UCSD-AML1 (cell line): Measurements from ENCODE around the gene C16orf96.

Experiments
- DNase-seq: peaks from one replicate; lab custom pipeline; 2025; ENCODE audit not compliant: unreplicated experiment; lab: John Stamatoyannopoulos, UW

Gene C16orf96

DNA sequence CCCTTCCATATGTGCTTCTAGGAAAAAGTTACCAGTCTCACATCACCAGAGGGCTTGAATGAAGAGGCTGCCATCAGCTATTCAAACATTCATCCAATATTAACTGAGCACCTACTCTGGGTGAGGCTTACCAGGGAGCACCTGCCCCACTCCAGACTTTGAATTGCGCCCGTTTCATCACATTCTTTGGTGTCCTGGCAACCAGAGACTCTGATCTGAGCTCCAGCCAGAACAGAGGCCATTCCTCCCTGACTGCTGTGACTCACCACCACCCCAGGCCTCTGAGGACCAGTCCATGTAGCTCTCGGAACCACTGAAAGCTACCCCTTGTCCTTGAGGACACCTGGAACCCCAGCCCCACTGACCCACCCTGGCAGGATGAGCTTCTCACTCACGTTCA lies at the start of gene C16orf96:
Gene C16orf96 (plus strand): TSS at position 229 of the 400 bp plus-strand sequence. CDS start 150 bp downstream, at position 379.
- no peak for DNase-seq

DNA sequence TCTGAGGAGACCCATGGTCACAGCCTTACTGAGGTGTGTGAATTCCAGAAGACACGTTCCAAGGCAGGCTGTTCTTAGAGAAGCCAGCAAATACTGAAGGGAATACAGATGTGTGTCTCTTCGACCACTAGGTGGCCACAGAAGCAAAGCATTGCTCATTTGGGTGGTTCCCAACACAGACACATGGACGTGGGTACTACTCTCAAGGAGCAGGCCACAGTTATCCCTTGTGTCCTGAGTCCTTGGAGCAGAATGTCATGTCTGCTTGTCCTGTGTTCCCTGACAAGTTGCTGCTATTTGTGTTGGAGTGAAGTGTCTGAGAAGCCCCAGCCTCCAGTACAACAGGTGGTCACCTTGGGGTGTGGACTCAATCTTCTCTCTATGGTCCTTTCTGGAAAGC lies 49.7 kb upstream of the C16orf96 start:
- peak; percentile 45 for DNase-seq

DNA sequence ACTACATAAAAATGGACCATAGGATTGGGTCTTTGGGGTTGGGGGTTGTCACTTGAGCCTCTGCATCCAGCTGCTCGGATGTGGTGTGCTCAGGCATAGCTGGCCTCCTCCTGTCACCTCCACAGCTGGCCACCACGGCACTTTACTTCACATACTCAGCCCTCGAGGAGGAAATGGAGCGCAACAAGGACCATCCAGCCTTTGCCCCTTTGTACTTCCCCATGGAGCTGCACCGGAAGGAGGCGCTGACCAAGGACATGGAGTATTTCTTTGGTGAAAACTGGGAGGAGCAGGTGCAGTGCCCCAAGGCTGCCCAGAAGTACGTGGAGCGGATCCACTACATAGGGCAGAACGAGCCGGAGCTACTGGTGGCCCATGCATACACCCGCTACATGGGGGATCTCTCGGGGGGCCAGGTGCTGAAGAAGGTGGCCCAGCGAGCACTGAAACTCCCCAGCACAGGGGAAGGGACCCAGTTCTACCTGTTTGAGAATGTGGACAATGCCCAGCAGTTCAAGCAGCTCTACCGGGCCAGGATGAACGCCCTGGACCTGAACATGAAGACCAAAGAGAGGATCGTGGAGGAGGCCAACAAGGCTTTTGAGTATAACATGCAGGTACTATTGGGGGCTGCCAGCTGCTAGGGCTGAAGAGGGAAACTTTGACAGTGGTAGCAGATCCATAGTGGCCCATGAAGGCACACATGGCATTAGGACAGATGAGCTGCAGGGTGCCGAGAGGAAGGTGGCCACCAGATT lies 48.4 kb upstream of the C16orf96 start:
- DNase-seq = no peak

DNA sequence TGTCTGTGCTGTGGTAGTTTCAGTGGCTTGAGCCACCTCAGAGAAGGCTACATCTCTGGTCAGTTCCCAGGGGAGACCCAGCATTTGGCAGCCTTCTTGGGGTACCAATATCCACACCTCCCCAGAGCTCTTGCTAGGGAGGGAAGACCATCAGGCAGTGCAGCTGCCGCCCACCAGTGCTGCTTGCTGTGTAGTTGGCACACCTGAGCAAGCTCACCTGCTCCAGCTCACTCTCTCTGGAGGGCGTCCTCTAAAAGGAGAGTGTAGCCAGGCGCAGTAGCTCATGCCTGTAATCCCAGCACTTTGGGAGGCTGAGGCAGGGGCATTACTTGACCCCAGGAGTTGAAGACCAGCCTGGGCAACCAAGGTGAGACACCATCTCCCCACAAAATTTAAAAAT lies 47.3 kb upstream of the C16orf96 start:
- no peak for DNase-seq

DNA sequence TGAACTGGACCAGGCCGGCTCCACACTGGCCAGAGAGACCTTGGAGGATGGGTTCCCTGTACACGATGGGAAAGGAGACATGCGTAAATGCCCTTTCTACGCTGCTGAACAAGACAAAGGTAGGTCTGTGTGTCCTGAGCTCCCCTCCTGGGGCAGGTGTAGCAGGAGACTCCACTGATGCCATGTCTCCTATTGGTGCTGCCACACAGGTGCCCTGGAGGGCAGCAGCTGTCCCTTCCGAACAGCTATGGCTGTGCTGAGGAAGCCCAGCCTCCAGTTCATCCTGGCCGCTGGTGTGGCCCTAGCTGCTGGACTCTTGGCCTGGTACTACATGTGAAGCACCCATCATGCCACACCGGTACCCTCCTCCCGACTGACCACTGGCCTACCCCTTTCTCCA lies 46.7 kb upstream of the C16orf96 start:
- no peak for DNase-seq

DNA sequence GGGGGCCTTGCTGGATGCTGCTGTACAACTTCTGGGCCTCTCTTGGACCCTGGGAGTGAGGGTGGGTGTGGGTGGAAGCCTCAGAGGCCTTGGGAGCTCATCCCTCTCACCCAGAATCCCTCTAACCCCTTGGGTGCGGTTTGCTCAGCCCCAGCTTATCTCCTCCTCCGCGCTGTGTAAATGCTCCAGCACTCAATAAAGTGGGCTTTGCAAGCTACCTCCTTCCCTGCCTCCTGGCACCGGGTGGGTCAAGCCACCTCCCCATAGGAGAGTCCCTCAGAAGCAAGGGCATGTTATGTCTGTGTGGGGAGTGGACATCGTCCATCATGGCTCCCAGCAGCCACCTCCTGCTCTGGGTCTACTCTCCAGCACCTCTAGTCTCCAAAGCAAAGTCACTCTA lies 46.0 kb upstream of the C16orf96 start:
- DNase-seq = no peak

GRCh38 chr16:4510747-4511426 lies 45.3 kb upstream of the C16orf96 start:
- DNase-seq = no peak

DNA sequence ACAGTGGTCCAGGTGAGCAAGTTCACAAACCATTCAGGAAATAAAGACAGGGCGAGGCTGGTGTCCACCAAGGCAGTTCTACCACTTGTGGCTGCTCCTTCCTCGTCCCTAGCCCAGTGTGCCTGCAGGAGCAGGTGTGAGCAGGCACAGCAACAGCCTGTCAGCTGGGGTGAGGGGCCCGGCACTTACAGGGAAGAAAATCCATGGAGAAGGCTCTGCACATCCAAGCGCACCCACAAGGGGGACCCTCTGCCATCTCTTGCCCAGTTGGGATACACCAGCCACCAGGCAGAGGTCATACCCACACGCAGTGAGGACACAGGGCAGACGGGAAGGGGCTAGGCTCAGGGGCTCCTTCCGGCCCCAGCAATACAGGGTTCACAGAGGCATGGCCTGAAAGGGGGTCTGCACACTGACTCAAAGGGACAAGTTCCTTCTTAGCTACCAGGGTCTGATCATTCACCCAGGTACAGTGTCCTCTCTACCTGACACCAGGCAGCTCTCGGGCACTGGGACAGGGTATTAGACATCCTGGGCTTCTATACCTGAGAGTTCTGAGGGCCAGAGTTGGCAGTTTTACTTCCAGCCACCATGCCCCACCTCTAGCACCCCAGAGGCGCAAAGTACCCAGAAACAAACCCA lies 44.6 kb upstream of the C16orf96 start:
- peak; percentile 70 for DNase-seq

GRCh38 chr16:4512473-4512872 lies 43.7 kb upstream of the C16orf96 start:
- DNase-seq = no peak

- no peak for DNase-seq
Observed at GRCh38 chr16:4513086-4513860, 42.9 kb upstream of the C16orf96 start.

DNA sequence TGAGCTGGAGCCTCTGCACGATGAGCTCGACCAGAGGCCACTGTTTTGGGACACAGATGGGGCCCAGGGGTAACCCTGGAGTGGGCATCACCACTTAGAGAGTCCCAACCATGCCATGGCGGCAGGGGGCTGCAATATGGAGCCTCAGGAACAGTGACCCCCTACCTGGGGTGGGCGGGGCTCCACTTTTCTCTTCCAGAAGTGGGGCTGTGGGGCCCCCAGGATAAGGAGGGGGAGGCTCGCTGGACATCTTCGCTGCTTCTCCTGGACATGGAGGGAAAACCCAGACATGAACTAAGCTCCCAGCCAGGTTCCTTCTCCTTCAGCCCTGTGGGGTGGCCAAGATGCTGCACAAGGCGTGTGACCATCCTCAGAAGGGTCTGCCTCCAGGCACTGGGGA lies 42.3 kb upstream of the C16orf96 start:
- no peak for DNase-seq

DNA sequence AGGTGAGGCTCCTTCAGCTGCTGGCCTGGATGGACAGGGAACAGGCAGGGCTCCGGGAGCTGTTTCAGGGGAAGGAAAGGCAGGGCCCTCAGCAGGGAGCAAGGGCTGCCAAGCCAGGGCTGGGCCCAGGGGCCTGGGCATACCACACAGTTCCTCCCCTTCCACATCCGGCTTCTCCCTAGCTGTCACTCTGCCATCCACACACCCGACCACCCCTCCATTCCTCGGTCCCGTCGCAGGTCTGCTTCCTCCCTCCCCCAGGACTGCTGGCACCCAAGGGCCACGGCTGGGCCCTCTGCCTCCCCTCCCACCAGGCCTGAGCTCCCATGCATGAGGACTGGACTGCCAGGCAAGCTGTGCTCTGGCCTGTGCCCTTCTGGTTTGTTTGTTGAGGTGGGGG lies 41.5 kb upstream of the C16orf96 start:
- peak; percentile 69 for DNase-seq

- DNase-seq = peak; percentile 30
Observed at GRCh38 chr16:4515611-4516233, 40.4 kb upstream of the C16orf96 start.

DNA sequence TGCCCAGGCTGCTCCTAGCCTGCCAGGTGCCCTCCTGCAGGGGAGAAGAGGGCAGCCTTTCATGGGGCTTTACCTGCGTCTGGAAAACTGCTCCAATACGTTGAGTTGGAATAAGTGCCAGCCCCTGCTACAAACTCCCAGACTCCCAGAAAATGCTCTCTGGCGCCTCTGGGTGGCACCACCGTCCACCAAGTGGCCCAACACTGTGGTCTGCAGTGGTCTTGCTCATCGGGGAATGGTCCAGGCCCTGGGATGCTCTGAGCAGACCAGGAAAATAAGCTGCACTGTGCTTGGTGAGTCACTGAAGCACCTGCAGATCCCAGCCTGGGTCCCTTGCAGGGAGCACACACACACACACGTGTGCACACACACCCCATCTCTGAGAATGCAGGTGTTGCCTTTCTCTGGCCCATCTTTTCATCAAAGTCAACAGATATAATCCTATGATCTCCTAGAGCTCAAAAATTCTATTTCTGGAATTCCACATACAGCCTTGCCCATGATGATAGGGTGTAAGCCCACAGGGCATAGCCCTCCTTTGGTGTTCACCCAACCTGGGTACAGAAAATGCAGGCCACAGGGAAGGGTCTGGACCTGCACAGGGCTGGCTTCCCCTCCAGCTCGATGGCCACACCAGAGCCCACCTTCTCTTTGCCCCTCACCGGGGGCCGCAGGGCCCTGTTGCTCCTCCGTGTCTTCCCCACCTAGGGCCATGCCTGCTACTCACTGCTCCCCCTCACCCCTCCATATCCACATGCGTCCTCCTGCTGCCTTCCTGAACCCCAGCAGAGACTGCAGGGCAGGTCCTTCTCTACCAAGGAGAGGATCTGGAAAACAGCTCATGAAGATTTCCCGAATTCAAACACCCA lies 38.1 kb upstream of the C16orf96 start:
- peak; percentile 61 for DNase-seq

GRCh38 chr16:4519274-4520058 lies 36.7 kb upstream of the C16orf96 start:
- no peak for DNase-seq

- no peak for DNase-seq
Observed at GRCh38 chr16:4520913-4521312, 35.2 kb upstream of the C16orf96 start.

DNA sequence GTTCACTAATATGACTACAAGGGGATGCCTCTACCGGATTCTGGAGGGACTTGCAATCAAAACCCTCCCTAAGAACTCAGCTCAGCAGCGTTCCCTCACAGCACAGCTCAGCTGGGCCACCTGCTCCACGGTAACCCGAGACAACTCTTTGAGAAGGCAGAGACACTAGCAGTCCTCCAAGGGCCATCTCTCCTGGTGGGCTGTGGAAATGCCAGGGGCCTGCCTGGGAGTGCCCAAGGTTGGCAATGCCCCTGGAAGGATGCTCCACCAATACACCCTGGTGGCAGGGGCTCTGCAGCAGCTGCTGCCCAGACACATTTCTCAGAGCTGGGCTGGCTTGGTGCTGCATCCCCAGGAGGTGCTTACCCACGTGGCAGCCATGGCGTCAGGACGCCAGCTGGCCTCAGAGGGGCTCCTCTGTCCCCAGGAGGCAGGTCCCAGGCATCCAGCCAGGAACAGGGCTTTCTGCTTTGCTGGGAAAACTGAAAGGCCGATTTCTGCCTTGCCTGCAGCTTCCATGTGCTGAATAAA lies 34.0 kb upstream of the C16orf96 start:
- DNase-seq = no peak

DNA sequence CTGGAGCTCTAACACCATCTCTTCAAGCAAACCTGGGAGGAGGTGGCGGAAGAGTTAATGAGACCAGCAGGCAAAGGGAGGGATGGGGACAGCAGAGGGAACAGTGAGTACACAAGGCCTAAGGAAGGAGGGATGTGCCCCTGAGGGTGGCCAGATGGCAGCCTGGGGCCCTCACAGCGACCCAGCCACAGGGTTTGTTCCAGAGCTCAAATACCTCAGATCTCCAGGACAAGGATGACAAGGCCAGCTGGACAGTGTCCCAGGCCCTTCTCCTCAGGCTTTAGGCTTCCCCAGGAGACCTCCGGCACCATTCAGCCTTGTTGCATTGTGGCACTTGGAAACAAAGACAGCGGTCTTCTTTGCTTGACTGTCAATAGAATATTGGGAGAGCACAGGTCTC lies 32.5 kb upstream of the C16orf96 start:
- DNase-seq = no peak

GRCh38 chr16:4524571-4524970 lies 31.6 kb upstream of the C16orf96 start:
- DNase-seq = no peak
